ENCODE data around the gene EDNRB.

GRCh38 chr13:77859450-77859849 lies 59.2 kb downstream of the EDNRB start:
- no peak for TF ChIP-seq RAD21 (IDR thresholded peaks at IDR 0.05; ENCODE audit: low read length)
- TF ChIP-seq CTCF (IDR thresholded peaks at IDR 0.05), result no peak
- TF ChIP-seq EP300 (IDR thresholded peaks at IDR 0.05; ENCODE audit: borderline replicate concordance in 1 of 2, low read depth in 1 of 2, low read length in 1 of 2), result no peak
- no peak for TF ChIP-seq NFIC (IDR thresholded peaks at IDR 0.05; ENCODE audit: borderline replicate concordance)
- no peak for TF ChIP-seq PBX3 (IDR thresholded peaks at IDR 0.05)
- no peak for TF ChIP-seq FOXM1 (IDR thresholded peaks at IDR 0.05; ENCODE audit: low read depth)
- no peak for TF ChIP-seq POLR2AphosphoS5 (IDR thresholded peaks at IDR 0.05; ENCODE audit: low read depth, low read length)
- no peak for TF ChIP-seq EZH2phosphoT487 (IDR thresholded peaks at IDR 0.05; ENCODE audit: borderline replicate concordance, low read depth)
- TF ChIP-seq REST (IDR thresholded peaks at IDR 0.05; ENCODE audit: low read depth, low read length), result no peak
